ENCODE results near the gene TIMM8B.
"Not testable (repeated sequence)": the region's sequence is repeated elsewhere in the genome, so short reads cannot be mapped to it uniquely, and the experiment has no call there.

Gene TIMM8B

DNA sequence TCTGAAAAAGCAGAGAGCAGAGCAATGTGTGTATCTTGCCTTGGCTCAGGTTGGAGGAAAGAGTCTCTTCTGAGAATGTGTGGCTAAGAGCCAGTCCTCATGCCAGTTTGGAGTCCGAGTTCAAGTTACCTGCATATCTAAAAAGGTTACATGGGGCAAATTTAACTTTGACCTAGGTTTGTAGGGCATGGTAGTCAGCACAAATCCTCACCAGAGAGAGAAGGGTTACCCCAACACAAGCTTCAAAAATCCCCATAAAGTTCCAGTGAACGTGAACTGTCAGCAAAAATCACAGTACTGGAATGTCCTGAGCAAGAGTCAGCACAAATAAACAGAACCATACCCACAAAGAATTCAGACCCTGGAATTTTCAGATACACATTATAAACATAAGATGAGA is 13.9 kb upstream of the TIMM8B start:
- TF ChIP-seq, protein P1, sequence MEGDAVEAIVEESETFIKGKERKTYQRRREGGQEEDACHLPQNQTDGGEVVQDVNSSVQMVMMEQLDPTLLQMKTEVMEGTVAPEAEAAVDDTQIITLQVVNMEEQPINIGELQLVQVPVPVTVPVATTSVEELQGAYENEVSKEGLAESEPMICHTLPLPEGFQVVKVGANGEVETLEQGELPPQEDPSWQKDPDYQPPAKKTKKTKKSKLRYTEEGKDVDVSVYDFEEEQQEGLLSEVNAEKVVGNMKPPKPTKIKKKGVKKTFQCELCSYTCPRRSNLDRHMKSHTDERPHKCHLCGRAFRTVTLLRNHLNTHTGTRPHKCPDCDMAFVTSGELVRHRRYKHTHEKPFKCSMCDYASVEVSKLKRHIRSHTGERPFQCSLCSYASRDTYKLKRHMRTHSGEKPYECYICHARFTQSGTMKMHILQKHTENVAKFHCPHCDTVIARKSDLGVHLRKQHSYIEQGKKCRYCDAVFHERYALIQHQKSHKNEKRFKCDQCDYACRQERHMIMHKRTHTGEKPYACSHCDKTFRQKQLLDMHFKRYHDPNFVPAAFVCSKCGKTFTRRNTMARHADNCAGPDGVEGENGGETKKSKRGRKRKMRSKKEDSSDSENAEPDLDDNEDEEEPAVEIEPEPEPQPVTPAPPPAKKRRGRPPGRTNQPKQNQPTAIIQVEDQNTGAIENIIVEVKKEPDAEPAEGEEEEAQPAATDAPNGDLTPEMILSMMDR (IDR thresholded peaks at IDR 0.05; ENCODE audit: insufficient read depth, missing control alignments), result no peak
- DNase-seq (ENCODE audit: insufficient read length, low spot score), result no peak
- no peak for FAIRE-seq

DNA sequence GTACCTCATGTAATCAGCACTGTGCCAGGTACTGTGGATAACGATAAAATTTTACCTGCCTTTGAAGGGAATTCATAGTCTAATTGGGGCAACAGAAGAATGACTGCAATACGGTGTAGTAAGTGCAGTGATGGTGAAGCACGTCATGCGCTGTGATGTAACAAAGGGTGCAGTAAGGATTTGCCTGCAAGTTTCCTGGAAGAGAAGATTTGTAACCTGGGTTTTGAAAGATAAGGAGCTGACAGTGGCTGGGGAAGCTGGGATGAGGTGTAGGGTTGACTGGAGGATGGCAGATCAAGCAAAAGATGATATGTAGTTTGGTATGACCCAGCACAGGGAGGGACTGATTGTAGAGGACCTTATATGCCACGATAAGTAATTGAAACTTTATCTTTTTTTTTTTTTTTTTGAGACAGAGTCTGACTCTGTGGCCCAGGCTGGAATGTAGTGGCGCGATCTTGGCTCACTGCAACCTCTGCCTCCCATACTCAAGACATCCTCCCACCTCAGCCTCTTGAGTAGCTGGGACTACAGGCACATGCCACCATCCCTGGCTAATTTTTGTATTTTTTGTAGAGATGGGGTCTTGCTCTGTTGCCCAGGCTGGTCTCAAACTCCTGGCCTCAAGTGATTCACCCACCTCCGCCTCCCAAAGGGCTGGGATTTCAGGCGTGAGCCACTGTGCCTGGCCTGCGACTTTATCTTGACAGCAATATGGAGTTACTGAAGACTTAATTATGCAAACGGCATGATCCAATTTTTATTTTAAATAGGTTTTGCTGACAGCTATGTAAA is 11.4 kb upstream of the TIMM8B start:
- FAIRE-seq, result no peak
- no peak for DNase-seq (ENCODE audit: insufficient read length, low spot score)
- TF ChIP-seq, protein P1 (IDR thresholded peaks at IDR 0.05; ENCODE audit: insufficient read depth, missing control alignments), result no peak

DNA sequence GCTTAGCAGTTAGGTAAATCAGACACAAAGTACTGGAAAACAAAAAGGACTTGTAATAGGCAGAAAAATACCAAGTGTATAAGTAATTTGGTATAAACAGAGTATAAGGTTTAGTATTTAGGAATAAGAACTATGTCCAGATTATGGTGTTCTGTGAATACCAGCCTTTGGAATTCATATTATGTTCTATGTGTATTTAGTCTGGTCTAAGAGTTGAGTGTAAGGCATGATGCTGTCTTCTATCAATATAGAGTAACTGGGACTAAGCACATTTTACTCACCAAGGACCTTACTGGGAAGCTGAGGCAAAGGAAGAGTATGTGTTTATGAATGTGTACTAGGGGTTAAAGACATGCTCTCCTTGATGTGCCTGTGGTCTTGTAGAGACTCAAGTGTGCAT is 9.6 kb upstream of the TIMM8B start:
- DNase-seq (ENCODE audit: insufficient read length, low spot score) (no peak), FAIRE-seq (no peak)
- TF ChIP-seq, protein P1 (IDR thresholded peaks at IDR 0.05; ENCODE audit: insufficient read depth, missing control alignments), result no peak

DNA sequence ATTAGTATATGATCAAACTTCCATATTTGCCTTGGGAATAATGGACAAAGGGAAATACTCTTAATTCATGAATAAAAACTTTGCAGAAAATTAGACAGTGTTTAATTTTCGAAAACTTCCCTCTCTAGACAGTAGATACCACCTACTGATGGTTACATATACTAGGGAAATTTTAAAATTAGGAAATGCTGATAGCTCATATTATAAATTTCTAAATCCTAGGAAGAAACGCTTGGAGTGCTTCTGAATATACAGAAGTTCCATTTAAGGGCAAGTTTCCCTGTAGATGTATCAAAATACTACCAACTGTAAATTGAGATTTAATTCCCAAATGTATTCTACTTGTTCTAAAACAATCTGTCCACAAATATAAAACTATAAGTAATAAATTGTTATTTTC is 8.7 kb upstream of the TIMM8B start:
- not testable (repeated sequence) for DNase-seq (ENCODE audit: insufficient read length, low spot score); FAIRE-seq

DNA sequence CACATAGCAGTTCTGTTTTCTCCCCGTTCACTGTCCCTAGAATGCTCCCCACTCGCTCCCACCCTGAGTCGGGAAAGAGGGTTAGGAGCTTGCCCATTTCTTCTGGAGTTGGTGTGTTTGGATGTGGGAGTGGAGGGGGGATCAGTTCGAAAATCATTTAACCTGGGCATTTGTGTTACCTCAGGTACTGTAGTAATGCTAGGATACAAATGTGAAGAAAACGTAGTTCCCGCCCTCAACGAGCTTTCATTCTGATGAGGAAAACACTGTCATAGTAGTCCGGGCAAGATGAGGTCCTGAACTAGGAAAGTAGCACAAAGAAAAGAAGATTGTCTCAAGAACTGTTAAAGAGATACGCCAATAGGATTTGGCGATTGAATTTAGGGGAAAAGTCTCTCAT is 656 bp upstream of the TIMM8B start:
- TF ChIP-seq, protein P1 (IDR thresholded peaks at IDR 0.05; ENCODE audit: insufficient read depth, missing control alignments), result no peak
- no peak for FAIRE-seq
- DNase-seq (ENCODE audit: insufficient read length, low spot score), result no peak

DNA sequence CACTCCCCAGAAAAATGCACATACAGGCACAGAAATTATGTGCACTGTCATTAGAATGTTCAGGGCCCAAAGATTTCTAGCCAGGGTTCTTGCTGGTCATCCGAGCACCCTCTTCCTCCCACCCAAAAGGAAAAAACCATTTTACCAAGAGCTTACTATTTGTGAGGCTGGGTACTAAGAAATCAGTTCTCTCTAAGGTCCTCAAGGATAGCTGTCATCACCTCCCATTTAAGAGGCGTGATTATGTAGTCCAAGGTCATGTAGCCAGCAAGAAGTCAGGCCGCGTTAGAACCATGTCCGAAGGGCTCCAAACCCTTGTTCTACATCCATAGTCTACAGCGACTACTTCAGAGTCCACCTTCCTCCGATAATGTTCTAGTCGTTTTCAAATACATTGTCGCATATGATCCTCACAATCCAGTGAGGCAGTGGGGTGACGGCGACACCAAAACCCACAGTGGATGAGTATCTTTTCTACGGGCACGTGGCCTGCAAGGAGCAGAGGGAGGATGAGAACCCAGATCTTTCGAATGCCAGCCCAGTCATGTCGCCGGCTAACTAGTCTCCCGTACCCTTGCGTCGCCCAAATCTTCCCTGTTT is 634 bp downstream of the TIMM8B start:
- FAIRE-seq, result no peak
- TF ChIP-seq, protein P1 (IDR thresholded peaks at IDR 0.05; ENCODE audit: insufficient read depth, missing control alignments), result no peak

DNA sequence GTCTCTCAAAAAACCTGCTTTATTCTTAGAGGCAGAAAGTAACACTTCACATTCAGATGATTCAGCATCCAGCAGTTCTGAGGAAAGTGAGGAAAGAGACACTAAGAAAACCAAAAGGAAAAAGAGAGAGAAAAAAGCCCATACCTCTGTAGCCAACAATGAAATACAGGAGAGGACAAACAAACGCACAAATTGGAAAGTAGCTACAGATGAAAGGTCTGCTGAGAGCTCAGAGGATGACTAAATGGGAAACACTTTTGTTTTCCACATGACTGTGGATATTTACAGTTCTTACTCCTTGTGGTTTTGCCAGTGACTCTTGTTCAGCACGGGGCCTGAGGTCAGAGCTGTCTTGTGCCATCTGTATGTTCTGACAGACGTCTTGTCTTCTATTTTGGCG is 3.8 kb downstream of the TIMM8B start:
- TF ChIP-seq, protein P1 (IDR thresholded peaks at IDR 0.05; ENCODE audit: insufficient read depth, missing control alignments), result no peak
- no peak for DNase-seq (ENCODE audit: insufficient read length, low spot score)
- FAIRE-seq, result no peak

More for the DNA sequence above, 634 bp downstream of the TIMM8B start:
- no peak for DNase-seq (ENCODE audit: insufficient read length, low spot score)
